VCaP (cell line): ENCODE measurements around the gene ZDHHC14.

Experiments used
- H3K27ac ChIP-seq: fragments of 450-650 bp; 2 replicates; pipeline ENCODE4 v1.5.1; 2017
- CTCF ChIP-seq: fragments of 450-650 bp; conservative IDR thresholded peaks from 2 replicates; pipeline ENCODE4 v1.5.1; 2017; ENCODE audit warnings: mild to moderate bottlenecking, moderate library complexity

The ZDHHC14 gene

GRCh38 chr6:157631412-157631811 is 250.4 kb downstream of the ZDHHC14 start:
- no peak for TF ChIP-seq CTCF
- H3K27ac ChIP-seq = no peak overlapping the region

GRCh38 chr6:157631838-157632614 is 251.0 kb downstream of the ZDHHC14 start:
- TF ChIP-seq CTCF = no peak
- H3K27ac ChIP-seq = no peak overlapping the region

GRCh38 chr6:157632821-157633220 is 251.8 kb downstream of the ZDHHC14 start:
- no peak for TF ChIP-seq CTCF
- no peak overlapping the region for H3K27ac ChIP-seq

GRCh38 chr6:157634546-157634945 is 253.6 kb downstream of the ZDHHC14 start:
- no peak overlapping the region for H3K27ac ChIP-seq
- TF ChIP-seq CTCF = no peak

- H3K27ac ChIP-seq = no peak overlapping the region
Measured at GRCh38 chr6:157635388-157636244, 254.6 kb downstream of the ZDHHC14 start.

GRCh38 chr6:157637516-157637915 is 256.5 kb downstream of the ZDHHC14 start:
- TF ChIP-seq CTCF = no peak
- H3K27ac ChIP-seq = no peak overlapping the region

More at GRCh38 chr6:157635388-157636244, 254.6 kb downstream of the ZDHHC14 start:
- no peak for TF ChIP-seq CTCF

- no peak overlapping the region for H3K27ac ChIP-seq
- TF ChIP-seq CTCF = no peak
Measured at GRCh38 chr6:157637941-157638662, 257.1 kb downstream of the ZDHHC14 start.
